Subcutaneous adipose tissue (tissue), 4 donors: ENCODE data around the gene SH3TC2. TPM values are rescaled to one million over a fixed set of nuclear protein-coding genes. Genes with fewer than 3 reads are reported as not detected.

Experiments
- CTCF ChIP-seq: fragments of 450-650 bp; IDR thresholded peaks from one replicate; pipeline ENCODE4 v1.5.1; 2016; ENCODE audit warnings: low read depth, mild to moderate bottlenecking, control low read depth, antibody characterized with exemption, moderate library complexity
- total RNA-seq, 4 donors: library from RNA; depleted of rRNA; stranded (reverse); fragments of >200 nt; gene quantifications; one replicate each; pipeline ENCODE4 v1.1.0, GENCODE V29; 2016

The SH3TC2 gene
- total RNA-seq, 4 donors from 2014 or later = 0.33 to 2.4 (median 0.44) TPM; not detected in 1

- no peak for TF ChIP-seq CTCF
These were observed 15.4 kb downstream of the SH3TC2 start for GRCh38 chr5:149047462-149047861.

DNA sequence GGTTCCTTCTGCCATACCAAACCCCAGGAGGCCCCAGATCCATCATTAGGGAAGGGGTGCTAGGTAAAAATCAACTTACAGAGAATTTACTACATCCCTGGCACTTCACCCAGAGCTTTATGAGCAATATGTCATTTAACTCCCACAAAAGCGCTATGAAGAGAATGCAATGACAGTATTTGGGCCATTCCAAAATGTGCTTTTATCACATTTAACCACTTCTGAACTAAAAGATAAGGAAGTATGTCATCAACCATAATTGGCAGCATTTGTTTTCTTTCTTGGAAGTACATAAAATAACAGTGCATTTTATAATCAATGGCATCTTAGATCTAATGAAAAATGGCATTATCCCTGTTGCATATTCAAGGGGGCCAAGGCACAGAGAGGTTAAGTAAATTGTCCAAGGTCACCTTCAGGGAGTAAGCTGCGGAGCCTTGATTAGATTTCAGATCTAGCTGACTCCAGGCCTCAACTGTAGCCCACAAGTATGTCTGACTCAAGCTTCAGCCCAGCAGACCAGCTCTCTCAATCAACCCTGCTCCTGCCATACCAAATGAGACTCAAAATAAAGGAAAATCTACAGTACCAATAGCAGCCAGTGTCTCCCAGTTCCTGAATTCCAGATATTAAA is 16.5 kb downstream of the SH3TC2 start:
- no peak for TF ChIP-seq CTCF

DNA sequence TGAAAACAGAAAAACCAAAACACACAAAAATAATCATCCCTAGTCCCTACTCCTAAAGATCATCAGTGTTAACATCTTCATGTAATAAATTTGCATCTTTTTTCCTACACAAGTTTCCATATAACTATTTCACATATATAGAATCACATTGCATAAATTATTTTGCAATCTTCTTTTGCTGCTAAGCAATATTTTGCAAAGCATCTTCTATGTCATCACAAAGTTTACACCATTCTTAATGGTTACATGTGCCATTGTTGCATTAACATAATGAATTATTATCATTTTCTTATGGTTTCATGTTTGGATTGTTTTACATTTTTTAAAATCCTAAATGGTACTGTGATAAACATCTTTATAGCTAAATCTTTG is 17.8 kb downstream of the SH3TC2 start:
- no peak for TF ChIP-seq CTCF

GRCh38 chr5:149044453-149045088 is 18.3 kb downstream of the SH3TC2 start:
- TF ChIP-seq CTCF = no peak

GRCh38 chr5:149043641-149044040 is 19.2 kb downstream of the SH3TC2 start:
- TF ChIP-seq CTCF = no peak

- TF ChIP-seq CTCF = no peak
These were observed 20.0 kb downstream of the SH3TC2 start for GRCh38 chr5:149042865-149043264.

- no peak for TF ChIP-seq CTCF
These were observed 21.6 kb downstream of the SH3TC2 start for GRCh38 chr5:149041242-149041641.
